ENCODE data around the gene FAHD2B.
"Not testable (repeated sequence)": the region's sequence is repeated elsewhere in the genome, so short reads cannot be mapped to it uniquely, and the experiment has no call there.

DNA sequence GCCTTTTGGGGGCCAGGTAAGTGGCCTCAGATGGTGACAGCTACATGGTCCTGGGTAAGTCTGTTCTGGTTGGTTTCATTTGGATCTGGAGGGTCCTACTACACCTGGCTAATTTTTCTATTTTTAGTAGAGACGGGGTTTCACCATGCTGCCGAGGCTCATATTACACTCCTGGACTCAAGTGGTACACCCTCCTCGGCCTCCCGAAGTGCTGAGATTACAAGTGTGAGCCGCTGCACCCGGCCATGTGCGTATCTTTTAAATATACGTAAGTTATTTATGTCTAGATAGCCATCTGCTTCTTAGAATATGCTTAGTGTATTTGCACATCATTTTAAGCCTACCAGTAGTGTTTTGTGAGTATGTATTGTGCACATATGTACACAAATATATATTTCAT, 17.5 kb downstream of the FAHD2B start:
- TF ChIP-seq EP300 (IDR thresholded peaks at IDR 0.05; ENCODE audit: borderline replicate concordance in 1 of 2, low read depth in 1 of 2, low read length in 1 of 2); EZH2phosphoT487 (IDR thresholded peaks at IDR 0.05; ENCODE audit: borderline replicate concordance, low read depth); SIN3A (IDR thresholded peaks at IDR 0.05; ENCODE audit: borderline replicate concordance, low read depth, low read length): not testable (repeated sequence)
- TF ChIP-seq, protein P1, sequence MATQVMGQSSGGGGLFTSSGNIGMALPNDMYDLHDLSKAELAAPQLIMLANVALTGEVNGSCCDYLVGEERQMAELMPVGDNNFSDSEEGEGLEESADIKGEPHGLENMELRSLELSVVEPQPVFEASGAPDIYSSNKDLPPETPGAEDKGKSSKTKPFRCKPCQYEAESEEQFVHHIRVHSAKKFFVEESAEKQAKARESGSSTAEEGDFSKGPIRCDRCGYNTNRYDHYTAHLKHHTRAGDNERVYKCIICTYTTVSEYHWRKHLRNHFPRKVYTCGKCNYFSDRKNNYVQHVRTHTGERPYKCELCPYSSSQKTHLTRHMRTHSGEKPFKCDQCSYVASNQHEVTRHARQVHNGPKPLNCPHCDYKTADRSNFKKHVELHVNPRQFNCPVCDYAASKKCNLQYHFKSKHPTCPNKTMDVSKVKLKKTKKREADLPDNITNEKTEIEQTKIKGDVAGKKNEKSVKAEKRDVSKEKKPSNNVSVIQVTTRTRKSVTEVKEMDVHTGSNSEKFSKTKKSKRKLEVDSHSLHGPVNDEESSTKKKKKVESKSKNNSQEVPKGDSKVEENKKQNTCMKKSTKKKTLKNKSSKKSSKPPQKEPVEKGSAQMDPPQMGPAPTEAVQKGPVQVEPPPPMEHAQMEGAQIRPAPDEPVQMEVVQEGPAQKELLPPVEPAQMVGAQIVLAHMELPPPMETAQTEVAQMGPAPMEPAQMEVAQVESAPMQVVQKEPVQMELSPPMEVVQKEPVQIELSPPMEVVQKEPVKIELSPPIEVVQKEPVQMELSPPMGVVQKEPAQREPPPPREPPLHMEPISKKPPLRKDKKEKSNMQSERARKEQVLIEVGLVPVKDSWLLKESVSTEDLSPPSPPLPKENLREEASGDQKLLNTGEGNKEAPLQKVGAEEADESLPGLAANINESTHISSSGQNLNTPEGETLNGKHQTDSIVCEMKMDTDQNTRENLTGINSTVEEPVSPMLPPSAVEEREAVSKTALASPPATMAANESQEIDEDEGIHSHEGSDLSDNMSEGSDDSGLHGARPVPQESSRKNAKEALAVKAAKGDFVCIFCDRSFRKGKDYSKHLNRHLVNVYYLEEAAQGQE (IDR thresholded peaks at IDR 0.05; ENCODE audit: low read depth, low read length), result not testable (repeated sequence)
- TF ChIP-seq, protein P2, sequence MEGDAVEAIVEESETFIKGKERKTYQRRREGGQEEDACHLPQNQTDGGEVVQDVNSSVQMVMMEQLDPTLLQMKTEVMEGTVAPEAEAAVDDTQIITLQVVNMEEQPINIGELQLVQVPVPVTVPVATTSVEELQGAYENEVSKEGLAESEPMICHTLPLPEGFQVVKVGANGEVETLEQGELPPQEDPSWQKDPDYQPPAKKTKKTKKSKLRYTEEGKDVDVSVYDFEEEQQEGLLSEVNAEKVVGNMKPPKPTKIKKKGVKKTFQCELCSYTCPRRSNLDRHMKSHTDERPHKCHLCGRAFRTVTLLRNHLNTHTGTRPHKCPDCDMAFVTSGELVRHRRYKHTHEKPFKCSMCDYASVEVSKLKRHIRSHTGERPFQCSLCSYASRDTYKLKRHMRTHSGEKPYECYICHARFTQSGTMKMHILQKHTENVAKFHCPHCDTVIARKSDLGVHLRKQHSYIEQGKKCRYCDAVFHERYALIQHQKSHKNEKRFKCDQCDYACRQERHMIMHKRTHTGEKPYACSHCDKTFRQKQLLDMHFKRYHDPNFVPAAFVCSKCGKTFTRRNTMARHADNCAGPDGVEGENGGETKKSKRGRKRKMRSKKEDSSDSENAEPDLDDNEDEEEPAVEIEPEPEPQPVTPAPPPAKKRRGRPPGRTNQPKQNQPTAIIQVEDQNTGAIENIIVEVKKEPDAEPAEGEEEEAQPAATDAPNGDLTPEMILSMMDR (IDR thresholded peaks at IDR 0.05), result not testable (repeated sequence)
